ENCODE measurements around the gene PTPRQ.
"Not testable (repeated sequence)": the region's sequence is repeated elsewhere in the genome, so short reads cannot be mapped to it uniquely, and the experiment has no call there.

PTPRQ gene, protein sequence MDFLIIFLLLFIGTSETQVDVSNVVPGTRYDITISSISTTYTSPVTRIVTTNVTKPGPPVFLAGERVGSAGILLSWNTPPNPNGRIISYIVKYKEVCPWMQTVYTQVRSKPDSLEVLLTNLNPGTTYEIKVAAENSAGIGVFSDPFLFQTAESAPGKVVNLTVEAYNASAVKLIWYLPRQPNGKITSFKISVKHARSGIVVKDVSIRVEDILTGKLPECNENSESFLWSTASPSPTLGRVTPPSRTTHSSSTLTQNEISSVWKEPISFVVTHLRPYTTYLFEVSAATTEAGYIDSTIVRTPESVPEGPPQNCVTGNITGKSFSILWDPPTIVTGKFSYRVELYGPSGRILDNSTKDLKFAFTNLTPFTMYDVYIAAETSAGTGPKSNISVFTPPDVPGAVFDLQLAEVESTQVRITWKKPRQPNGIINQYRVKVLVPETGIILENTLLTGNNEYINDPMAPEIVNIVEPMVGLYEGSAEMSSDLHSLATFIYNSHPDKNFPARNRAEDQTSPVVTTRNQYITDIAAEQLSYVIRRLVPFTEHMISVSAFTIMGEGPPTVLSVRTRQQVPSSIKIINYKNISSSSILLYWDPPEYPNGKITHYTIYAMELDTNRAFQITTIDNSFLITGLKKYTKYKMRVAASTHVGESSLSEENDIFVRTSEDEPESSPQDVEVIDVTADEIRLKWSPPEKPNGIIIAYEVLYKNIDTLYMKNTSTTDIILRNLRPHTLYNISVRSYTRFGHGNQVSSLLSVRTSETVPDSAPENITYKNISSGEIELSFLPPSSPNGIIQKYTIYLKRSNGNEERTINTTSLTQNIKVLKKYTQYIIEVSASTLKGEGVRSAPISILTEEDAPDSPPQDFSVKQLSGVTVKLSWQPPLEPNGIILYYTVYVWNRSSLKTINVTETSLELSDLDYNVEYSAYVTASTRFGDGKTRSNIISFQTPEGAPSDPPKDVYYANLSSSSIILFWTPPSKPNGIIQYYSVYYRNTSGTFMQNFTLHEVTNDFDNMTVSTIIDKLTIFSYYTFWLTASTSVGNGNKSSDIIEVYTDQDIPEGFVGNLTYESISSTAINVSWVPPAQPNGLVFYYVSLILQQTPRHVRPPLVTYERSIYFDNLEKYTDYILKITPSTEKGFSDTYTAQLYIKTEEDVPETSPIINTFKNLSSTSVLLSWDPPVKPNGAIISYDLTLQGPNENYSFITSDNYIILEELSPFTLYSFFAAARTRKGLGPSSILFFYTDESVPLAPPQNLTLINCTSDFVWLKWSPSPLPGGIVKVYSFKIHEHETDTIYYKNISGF (N-terminal part only)

DNA sequence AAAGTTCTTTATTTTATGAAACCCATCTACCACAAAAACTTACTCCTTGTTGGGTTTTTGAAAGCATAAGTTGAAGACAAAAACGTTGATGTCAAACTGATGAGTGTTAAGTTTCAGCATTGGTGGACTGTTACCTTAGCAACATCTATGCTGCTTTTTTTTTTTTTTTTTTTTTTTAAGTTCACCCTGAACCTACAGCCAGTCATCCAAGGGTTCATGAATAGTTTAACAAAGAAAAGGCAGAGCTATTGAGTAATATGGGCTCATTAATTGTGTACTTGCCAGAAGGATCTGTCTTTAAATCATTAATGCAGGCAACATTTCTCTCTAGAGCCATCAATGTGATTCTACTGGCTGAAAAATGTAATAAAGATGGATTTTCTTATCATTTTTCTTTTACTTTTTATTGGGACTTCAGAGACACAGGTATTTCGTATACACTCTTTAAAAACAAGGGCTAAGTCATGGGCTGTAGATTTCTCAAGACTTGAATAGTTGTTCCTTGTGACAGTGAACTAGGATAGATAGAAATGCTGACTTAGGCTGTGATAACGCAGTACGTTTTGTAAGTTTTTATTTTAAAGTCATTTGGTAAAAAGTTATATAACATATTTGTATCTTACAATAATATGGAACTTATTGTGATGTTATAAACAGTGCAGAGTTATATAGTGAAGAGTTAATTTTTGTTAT lies at the start of gene PTPRQ:
Gene PTPRQ, plus strand, starts transcription at position 262 of the 693 bp plus-strand sequence. Its CDS starts 111 bp downstream, at position 373.
- in situ Hi-C loops (cut with MboI; ENCODE audit: low sequenced_read_pairs): no loop called here

DNA sequence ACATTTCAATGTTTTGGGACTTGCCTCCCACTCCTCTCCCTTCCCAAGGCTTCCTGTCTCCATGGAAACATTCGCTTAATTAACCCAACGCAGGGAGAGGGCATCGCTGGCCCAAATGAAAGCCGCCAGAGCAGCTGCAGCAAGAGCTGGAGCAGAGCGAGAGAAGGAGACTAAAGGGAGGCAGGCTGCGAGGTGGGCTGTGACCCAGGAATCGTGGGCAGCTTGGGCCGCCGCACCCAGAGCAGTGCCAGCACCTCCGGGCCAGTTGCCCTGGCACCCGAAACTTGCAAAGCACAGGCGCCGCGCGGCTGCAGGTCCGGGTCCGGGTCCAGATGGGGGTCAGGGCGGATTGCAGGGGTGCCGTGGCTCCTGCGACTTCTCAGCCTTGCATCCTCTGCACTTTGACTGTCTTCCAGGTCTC lies 43.5 kb upstream of the PTPRQ start:
- in situ Hi-C loops (cut with MboI; ENCODE audit: low sequenced_read_pairs): no loop called here

DNA sequence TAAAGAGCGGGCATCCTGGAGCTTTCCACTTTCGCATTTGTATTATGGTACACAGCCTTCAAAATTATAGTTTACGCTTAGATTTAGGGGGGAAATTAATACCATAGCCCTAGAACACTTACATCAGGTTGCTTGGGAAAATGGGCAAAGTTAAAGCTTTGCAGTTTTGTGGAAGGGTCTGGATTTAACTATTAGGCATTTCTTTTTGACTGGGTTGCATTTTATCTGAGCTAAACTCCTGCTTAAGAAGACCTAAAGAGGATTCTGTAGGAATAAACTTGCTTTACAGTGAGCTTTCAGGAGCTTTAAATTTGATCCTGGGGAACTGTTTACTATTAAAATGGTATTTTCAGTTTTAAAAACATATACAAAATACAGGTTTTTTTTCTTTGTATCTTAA lies 42.8 kb upstream of the PTPRQ start:
- in situ Hi-C loops (cut with MboI; ENCODE audit: low sequenced_read_pairs): no loop called here

DNA sequence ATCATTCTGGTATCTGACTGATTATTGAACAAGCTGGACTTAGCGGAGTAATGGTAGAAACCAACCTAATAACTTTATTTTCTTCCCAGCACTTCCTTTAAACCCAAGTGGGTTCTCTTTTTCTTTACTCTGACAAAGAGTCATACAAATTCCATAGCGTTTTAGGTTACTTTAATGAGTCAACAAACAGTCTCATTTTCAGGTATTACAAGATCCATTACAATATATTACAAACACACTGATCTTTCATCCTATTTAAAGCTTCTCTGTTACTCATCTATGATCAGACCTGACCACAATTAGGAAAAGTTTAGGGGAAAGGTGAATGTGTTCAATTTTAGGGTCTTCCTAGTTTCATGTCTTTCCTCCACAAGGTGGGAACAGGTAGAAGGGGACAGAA lies 39.4 kb upstream of the PTPRQ start:
- in situ Hi-C loops (cut with MboI; ENCODE audit: low sequenced_read_pairs): no loop called here

DNA sequence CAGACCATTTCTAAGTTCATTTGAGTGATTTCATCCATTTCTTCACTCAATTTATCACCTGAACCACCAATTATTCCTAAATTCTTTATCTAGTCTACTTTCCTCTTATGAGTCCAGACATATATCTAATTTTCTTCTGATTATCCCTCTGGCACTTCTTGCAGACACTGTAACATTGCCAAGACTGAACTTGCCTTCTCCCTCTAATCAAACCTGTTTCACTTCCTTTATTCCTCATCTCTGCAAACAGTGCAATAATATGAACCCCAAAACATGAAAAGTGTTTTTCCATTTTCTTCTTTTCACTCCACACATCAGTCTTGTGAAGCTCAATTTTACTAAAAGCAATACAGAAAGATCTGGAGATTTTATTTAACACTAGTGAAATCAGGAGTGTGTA lies 37.8 kb upstream of the PTPRQ start:
- in situ Hi-C loops (cut with MboI; ENCODE audit: low sequenced_read_pairs): no loop called here

DNA sequence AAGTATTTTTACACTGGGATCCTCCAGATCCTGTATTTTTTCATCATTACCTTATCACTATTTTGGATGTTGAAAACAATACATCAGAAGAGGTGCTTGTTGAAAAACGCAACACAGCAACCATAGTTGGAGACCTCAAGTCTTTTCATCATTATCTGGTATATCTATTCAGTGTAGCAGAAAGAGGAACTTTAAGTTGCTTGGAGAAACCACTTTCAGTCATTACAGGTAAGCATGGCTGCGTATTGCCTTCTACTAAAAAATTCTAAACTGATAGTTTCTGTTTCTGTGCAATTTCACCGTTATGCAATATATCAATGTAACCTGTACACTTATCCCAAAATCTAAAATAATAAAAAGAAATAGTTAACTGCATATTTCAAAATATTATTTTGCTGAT lies 32.2 kb upstream of the PTPRQ start:
- in situ Hi-C loops (cut with MboI; ENCODE audit: low sequenced_read_pairs): no loop called here

DNA sequence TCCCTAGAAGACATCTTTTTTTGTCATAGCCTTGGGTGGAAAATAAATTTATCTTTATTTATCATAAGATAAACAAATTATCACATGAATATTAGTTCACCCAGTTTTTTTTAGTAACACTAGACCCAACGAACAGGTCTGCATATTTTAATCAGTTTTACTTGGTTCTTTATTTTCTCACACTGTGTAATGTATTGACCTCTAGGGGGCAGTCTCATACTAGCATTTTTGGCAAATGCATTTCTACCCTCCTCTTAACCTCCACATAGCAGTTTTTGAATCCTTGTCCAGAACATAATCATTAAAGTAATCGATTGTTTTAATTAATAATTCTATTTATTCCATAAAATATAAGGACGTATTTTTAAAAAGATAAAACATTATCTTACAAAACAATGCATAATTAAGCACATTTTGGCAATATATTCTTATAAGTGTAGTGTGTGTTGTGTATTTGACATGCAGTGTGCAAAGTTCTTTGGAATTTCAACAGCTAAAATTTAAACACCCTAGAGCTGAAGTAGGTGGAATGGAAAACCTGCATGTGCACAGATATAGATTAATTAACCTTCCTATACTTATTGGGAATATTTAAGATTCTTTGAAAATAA lies 31.6 kb upstream of the PTPRQ start:
- in situ Hi-C loops (cut with MboI; ENCODE audit: low sequenced_read_pairs): no loop called here

DNA sequence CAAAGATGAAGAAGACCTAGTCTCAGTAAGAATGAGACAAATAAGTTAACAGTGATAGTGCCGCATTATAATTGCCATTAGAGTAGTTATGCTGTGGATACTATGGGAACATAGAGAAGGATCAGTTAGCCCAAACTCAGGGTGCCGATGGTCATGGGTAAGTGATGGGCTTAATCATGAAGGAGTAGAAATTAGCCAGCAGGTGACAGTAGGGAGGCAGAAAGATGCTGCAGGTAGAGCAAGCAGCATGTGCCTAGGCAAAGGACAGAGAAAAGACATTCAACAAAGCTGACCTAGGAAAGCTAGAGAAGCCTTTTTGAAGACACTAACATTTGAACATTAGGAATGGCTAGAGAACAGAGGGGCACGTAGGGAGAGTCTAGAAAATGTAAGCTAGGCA lies 30.6 kb upstream of the PTPRQ start:
- in situ Hi-C loops (cut with MboI; ENCODE audit: low sequenced_read_pairs): no loop called here

DNA sequence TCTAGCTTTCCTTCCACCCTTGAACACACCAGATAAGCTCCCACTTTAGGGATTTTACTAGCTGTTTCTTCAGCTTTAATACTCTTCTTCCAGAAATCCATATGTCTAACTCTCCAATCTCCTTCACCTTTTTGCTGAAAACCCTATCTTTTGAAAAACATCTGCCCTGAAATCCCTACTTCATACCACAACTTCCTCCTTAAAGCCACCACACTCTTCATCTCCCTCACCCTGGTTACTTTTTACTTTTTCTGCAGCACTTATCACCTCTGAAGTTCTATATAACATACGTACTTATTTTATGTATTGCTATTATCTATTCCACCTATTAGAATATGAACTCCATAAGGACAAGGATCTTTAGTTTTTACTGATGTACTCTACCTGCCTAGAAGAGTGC lies 28.6 kb upstream of the PTPRQ start:
- in situ Hi-C loops (cut with MboI; ENCODE audit: low sequenced_read_pairs): no loop called here

DNA sequence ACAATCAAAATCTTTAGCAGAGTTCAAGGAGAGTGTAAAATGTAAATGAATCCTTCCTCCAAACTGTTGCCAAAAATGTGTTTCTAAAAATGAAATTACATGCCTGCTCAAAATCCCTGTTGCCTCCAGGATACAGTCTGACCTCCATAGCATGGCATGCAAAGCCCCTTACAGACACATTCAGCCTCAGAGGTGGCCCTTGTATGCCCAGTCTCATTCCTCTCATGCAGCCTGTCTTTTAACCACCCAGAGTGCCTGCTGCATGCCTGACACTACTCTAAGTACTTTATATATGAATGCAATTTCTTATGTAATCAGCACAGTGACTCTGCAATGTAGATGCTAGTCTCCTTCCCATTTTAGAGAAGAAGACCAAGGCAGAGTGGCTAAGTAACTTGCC lies 24.4 kb upstream of the PTPRQ start:
- in situ Hi-C loops (cut with MboI; ENCODE audit: low sequenced_read_pairs): no loop called here

DNA sequence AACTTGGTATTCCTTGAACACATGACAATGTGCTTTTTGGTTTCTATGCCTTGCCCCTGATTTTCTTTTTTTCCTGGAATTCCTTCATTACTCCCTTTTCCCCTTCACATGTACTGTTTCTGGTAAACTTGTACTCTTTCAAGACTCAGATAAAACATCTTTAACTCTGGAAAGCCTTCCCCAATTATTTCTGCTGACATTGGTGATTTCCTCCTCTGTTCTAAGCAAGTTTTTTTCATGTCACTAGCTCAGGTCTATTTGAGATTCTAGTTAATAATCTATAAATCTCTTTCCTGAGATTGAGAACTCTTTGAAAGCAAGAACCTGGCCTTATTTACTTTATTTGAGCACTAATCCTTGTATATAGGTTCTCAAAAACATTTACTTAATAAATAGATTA lies 24.0 kb upstream of the PTPRQ start:
- in situ Hi-C loops (cut with MboI; ENCODE audit: low sequenced_read_pairs): no loop called here

DNA sequence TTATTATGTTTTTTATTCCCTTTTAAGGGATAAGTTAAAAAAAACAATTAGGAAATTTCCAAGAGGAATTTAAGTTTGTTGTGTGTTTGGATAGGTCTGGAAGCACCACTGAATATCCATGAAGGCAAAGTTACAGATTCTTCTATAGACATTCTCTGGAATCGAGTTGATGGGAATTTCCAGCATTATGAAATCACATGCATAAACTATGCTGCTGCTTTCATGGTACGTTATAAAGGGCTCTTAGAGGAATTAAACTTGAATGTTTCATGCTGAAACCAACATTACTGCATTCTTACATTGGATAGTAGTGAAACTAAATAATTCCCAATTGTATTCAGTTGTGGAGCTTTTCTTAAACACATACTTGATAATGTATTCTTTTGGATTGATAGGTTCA lies 21.5 kb upstream of the PTPRQ start:
- in situ Hi-C loops (cut with MboI; ENCODE audit: low sequenced_read_pairs): no loop called here

DNA sequence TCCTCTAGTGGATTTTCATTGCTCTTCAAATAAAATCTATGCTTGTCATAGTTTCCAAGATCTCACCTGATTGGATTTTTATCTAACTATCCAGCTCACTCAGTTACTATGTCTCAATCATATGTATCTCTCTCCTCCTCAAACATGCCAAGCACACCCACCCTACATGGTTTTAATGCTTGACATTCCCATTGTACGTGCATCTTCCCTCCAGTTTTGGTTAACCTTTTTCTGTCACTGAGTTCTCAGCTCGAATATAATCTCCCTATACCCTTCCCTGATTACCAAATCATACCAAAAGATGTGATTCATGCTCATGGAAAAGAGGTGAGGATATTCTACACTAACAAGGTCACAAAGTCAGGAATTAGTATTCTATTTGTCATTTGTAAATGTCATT lies 12.0 kb upstream of the PTPRQ start:
- in situ Hi-C loops (cut with MboI; ENCODE audit: low sequenced_read_pairs): no loop called here

DNA sequence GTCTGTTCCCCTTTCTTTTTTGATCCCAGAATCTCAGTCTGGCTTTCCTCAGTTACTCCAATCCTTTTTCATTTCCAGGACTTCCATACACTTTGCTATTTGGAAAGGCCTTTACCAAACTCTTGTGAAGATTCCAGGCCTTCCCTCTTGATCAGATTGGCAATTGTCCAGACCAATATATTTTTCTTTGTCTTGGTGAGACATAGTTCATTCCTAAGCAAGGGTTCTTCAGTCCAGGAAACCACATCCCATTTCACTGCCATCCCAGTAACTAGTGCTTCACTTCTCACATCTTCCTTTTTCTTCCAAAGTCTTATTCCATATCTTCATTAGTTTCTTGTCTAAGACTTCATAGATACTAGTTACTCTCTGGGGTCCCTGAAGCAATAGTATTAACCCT lies 2.1 kb upstream of the PTPRQ start:
- in situ Hi-C loops (cut with MboI; ENCODE audit: low sequenced_read_pairs): no loop called here

DNA sequence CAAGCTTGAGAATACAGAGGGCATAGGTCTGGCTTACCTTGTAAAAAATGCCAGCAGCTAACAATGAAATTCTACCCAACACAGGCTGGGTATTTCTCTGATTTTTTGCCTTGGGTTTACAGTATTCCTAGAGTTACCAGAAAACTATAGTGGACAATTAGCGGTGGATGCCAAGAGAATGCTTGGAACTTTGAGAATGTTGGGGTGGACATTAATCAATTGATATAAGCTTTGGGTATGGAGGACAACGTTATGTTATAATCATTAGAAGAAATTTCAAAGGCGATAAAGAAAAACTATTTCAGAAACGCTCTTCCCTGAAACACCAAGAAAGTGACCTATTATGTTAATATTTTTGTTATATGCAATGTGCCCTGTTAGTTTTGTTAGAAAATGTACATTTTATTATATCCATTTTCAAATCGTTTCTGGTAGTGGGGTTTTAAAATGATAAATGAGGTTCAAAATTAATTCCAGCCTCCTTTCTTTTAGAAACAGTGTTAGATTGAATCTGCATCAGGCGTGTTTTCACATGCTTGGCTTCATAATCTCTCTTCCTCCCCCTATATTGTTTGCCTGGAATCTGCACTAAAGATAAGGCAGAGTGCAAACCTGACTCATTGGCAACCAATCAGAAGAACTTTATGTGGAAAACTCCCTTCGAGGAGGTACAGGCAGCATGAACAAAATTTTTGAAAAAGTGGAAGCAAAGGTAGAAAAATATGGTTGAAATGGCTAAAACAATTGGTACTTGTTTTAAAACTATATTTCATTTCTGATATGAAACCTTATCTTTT lies 1.4 kb upstream of the PTPRQ start:
- in situ Hi-C loops (cut with MboI; ENCODE audit: low sequenced_read_pairs): no loop called here

DNA sequence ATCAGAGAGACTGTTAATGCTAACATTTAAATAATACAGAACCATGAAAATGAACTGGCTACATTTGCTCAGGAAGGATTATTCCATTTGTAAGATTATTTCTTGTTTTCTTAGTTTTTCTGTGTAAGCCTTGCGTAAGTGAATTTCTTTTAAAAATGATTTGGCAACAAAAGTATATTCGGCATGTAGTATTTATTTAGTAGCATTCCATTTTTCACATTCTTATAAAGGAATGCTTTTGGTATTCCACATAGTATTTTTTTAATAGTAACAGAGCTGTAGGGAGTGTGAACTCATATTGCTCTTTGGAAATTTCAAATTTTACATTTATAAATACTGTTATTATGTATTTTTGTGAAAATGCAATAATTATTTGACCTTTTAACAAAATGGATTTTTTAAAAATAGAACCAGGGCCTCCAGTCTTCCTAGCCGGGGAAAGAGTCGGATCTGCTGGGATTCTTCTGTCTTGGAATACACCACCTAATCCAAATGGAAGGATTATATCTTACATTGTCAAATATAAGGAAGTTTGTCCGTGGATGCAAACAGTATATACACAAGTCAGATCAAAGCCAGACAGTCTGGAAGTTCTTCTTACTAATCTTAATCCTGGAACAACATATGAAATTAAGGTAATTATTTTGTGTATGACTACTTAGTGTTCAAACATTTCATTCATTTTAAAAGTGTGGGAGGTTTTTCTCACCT lies 1.2 kb downstream of the PTPRQ start:
- in situ Hi-C loops (cut with MboI; ENCODE audit: low sequenced_read_pairs): no loop called here

DNA sequence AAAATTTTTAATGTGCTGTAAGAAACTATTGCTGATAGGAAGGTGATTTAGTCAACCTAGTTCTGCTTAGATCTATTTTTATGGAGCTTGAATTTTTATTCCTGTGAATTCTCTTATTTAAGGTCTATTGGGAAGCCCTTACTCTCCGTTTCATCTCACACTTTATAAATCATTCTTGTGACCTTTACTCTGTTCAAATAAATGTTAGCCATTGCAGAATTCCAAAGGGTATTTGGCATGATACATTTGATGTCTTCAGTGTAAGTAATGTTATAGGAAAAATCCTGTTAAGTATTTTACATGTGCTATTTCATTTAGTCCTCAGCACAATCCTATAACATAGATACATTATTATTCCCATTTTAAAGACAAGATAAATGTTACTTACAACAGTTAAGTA lies 12.5 kb downstream of the PTPRQ start:
- in situ Hi-C loops (cut with MboI; ENCODE audit: low sequenced_read_pairs): no loop called here

DNA sequence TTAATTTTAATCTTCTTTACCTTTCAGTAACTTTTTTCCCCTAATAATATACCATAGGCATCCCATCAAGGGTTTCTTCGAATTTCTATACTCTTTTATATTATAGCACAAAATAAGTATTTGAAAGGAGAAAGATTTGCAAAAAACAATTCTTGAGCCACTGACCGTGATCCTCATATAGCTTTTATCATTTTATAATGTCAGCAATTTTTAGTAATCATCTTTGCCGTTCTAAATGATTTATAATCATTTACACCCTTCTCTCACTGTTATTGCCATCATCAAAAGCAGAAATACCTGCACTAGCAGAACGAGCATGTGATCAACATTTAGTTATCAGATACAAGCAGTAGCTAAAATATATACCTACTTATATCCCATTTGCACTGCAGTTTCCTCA lies 16.9 kb downstream of the PTPRQ start:
- in situ Hi-C loops (cut with MboI; ENCODE audit: low sequenced_read_pairs): no loop called here

DNA sequence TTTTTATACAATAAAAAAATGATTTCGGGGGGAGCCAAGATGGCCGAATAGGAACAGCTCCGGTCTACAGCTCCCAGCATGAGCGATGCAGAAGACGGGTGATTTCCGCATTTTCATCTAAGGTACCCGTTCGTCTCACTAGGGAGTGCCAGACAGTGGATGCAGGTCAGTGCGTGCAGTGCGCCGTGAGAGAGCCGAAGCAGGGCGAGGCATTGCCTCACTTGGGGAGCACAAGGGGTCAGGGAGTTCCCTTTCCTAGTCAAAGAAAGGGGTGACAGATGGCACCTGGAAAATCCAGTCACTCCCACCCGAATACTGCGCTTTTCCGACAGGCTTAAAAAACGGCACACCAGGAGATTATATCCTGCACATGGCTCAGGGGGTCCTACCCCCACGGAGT lies 17.8 kb downstream of the PTPRQ start:
- in situ Hi-C loops (cut with MboI; ENCODE audit: low sequenced_read_pairs): not testable (repeated sequence)
